ENCODE data around the gene UBXN7.
"Not testable (repeated sequence)": the region's sequence is repeated elsewhere in the genome, so short reads cannot be mapped to it uniquely, and the experiment has no call there.

UBXN7 gene

GRCh38 chr3:196343917-196344316 lies 88.3 kb downstream of the UBXN7 start:
- H3K4me3 ChIP-seq (ENCODE audit: low read length); H3K27ac ChIP-seq (ENCODE audit: low read depth, low read length); H3K27me3 ChIP-seq (ENCODE audit: control insufficient read depth, insufficient read depth, low read length); H3K9ac ChIP-seq (ENCODE audit: low read length); H3K4me1 ChIP-seq (ENCODE audit: control insufficient read depth, insufficient read depth, low read length); H3K36me3 ChIP-seq (ENCODE audit: control insufficient read depth, insufficient read depth, low read length): not testable (repeated sequence)

GRCh38 chr3:196341137-196341536 lies 91.1 kb downstream of the UBXN7 start:
- no peak overlapping the region for H3K4me3 ChIP-seq (ENCODE audit: low read length)
- no peaks in the 10 kb centered on the region for H3K4me1 ChIP-seq (ENCODE audit: control insufficient read depth, insufficient read depth, low read length)
- no peaks in the 10 kb centered on the region for H3K27me3 ChIP-seq (ENCODE audit: control insufficient read depth, insufficient read depth, low read length)
- no peaks in the 10 kb centered on the region for H3K36me3 ChIP-seq (ENCODE audit: control insufficient read depth, insufficient read depth, low read length)
- H3K9ac ChIP-seq (ENCODE audit: low read length), result no peak overlapping the region
- H3K27ac ChIP-seq (ENCODE audit: low read depth, low read length), result no peak overlapping the region

GRCh38 chr3:196340466-196340865 lies 91.8 kb downstream of the UBXN7 start:
- Histone ChIP-seq H3K27me3 (ENCODE audit: control insufficient read depth, insufficient read depth, low read length) (no peaks in the 10 kb centered on the region), H3K36me3 (ENCODE audit: control insufficient read depth, insufficient read depth, low read length) (no peaks in the 10 kb centered on the region), H3K9ac (ENCODE audit: low read length) (no peak overlapping the region), H3K4me3 (ENCODE audit: low read length) (no peak overlapping the region), H3K4me1 (ENCODE audit: control insufficient read depth, insufficient read depth, low read length) (no peaks in the 10 kb centered on the region), H3K27ac (ENCODE audit: low read depth, low read length) (no peak overlapping the region)

DNA sequence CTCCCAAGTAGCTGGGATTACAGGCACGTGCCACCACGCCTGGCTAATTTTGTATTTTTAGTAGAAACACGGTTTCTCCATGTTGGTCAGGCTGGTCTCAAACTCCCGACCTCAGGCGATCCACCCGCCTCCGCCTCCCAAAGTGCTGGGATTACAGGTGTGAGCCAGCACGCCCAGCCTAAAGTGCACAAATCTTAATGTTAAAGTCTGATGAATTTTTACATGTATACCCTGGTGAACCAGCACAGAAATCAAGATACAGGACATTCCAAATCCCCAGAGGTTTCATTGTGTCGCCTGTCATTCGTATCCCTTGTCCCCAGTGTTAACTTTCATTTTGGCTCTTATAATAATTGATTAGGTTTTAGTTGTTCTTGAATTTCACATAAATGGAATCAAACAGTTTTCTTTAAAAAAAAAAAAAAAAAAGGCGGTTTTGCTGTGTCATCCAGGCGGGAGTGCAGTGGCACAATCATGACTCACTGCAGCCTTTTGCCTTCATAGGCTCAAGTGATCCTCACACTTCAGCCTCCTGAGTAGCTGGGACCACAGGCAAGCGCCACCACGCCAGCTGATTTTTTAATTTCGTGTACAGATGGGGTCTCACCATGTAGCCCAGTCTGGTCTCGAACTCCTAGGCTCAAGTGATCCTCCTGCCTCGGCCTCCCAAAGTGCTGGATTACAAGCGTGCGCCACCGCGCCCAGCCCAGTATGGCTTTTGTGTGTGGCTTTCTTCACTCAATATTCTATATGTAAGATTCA lies 92.6 kb downstream of the UBXN7 start:
- Histone ChIP-seq H3K4me1 (ENCODE audit: control insufficient read depth, insufficient read depth, low read length) (no peaks in the 10 kb centered on the region), H3K27ac (ENCODE audit: low read depth, low read length) (no peak overlapping the region), H3K36me3 (ENCODE audit: control insufficient read depth, insufficient read depth, low read length) (no peaks in the 10 kb centered on the region), H3K4me3 (ENCODE audit: low read length) (no peak overlapping the region), H3K9ac (ENCODE audit: low read length) (no peak overlapping the region), H3K27me3 (ENCODE audit: control insufficient read depth, insufficient read depth, low read length) (no peaks in the 10 kb centered on the region)

DNA sequence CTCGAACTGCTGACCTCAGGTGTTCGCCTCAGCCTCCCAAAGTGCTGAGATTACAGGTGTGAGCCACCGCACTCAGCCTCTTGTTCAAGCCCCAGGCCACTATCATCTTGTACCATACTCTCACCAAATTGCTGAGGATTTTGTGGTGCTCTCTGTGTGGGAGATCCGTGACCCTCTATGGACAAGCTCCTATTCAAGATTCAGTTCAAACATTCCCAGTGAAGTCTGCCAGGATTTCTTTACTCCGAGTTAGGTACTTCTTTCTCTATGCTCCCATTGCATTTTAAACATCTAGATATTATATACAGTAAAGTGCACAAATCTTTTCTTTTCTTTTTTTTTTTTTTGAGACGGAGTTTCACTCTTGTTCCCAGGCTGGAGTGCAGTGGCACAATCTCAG lies 93.2 kb downstream of the UBXN7 start:
- H3K36me3 ChIP-seq (ENCODE audit: control insufficient read depth, insufficient read depth, low read length), result no peaks in the 10 kb centered on the region
- no peak overlapping the region for H3K9ac ChIP-seq (ENCODE audit: low read length)
- no peaks in the 10 kb centered on the region for H3K27me3 ChIP-seq (ENCODE audit: control insufficient read depth, insufficient read depth, low read length)
- H3K27ac ChIP-seq (ENCODE audit: low read depth, low read length), result no peak overlapping the region
- H3K4me3 ChIP-seq (ENCODE audit: low read length), result no peak overlapping the region
- H3K4me1 ChIP-seq (ENCODE audit: control insufficient read depth, insufficient read depth, low read length), result no peaks in the 10 kb centered on the region

- Histone ChIP-seq H3K9ac (ENCODE audit: low read length) (no peak overlapping the region), H3K27me3 (ENCODE audit: control insufficient read depth, insufficient read depth, low read length) (no peaks in the 10 kb centered on the region), H3K36me3 (ENCODE audit: control insufficient read depth, insufficient read depth, low read length) (no peaks in the 10 kb centered on the region), H3K27ac (ENCODE audit: low read depth, low read length) (no peak overlapping the region), H3K4me3 (ENCODE audit: low read length) (no peak overlapping the region), H3K4me1 (ENCODE audit: control insufficient read depth, insufficient read depth, low read length) (no peaks in the 10 kb centered on the region)
Observed at GRCh38 chr3:196336319-196337145, 95.7 kb downstream of the UBXN7 start.

- no peaks in the 10 kb centered on the region for H3K4me1 ChIP-seq (ENCODE audit: control insufficient read depth, insufficient read depth, low read length)
- H3K27me3 ChIP-seq (ENCODE audit: control insufficient read depth, insufficient read depth, low read length), result no peaks in the 10 kb centered on the region
- H3K4me3 ChIP-seq (ENCODE audit: low read length), result no peak overlapping the region
- H3K27ac ChIP-seq (ENCODE audit: low read depth, low read length), result no peak overlapping the region
- H3K36me3 ChIP-seq (ENCODE audit: control insufficient read depth, insufficient read depth, low read length), result no peaks in the 10 kb centered on the region
- H3K9ac ChIP-seq (ENCODE audit: low read length), result no peak overlapping the region
Observed at GRCh38 chr3:196335503-196335948, 96.7 kb downstream of the UBXN7 start.

DNA sequence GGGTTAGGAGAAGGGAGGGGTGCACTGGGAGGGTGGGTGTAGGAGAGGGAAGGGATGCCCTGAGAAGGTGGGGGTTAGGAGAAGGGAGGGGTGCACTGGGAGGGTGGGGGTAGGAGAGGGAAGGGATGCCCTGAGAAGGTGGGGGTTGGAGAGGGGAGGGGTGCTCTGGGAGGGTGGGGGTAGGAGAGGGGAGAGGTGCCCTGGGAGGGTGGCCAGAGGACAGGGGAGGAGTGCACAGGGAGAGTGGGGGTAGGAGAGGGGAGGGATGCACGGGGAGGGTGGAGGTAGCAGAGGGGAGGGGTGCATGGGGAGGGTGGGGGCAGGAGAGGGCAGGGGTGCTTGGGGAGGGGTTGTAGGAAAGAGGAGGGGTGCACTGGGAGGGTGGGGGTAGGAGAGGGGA lies 97.2 kb downstream of the UBXN7 start:
- H3K9ac ChIP-seq (ENCODE audit: low read length), result no peak overlapping the region
- H3K36me3 ChIP-seq (ENCODE audit: control insufficient read depth, insufficient read depth, low read length), result no peaks in the 10 kb centered on the region
- no peak overlapping the region for H3K27ac ChIP-seq (ENCODE audit: low read depth, low read length)
- no peak overlapping the region for H3K4me3 ChIP-seq (ENCODE audit: low read length)
- H3K4me1 ChIP-seq (ENCODE audit: control insufficient read depth, insufficient read depth, low read length), result no peaks in the 10 kb centered on the region
- no peaks in the 10 kb centered on the region for H3K27me3 ChIP-seq (ENCODE audit: control insufficient read depth, insufficient read depth, low read length)

GRCh38 chr3:196332168-196332567 lies 100.1 kb downstream of the UBXN7 start:
- Histone ChIP-seq H3K4me1 (ENCODE audit: control insufficient read depth, insufficient read depth, low read length) (no peaks in the 10 kb centered on the region), H3K36me3 (ENCODE audit: control insufficient read depth, insufficient read depth, low read length) (no peaks in the 10 kb centered on the region), H3K4me3 (ENCODE audit: low read length) (no peak overlapping the region), H3K27ac (ENCODE audit: low read depth, low read length) (no peak overlapping the region), H3K27me3 (ENCODE audit: control insufficient read depth, insufficient read depth, low read length) (no peaks in the 10 kb centered on the region), H3K9ac (ENCODE audit: low read length) (no peak overlapping the region)

GRCh38 chr3:196327405-196327804 lies 104.8 kb downstream of the UBXN7 start:
- no peaks in the 10 kb centered on the region for H3K27me3 ChIP-seq (ENCODE audit: control insufficient read depth, insufficient read depth, low read length)
- H3K27ac ChIP-seq (ENCODE audit: low read depth, low read length), result no peak overlapping the region
- H3K36me3 ChIP-seq (ENCODE audit: control insufficient read depth, insufficient read depth, low read length), result no peaks in the 10 kb centered on the region
- H3K9ac ChIP-seq (ENCODE audit: low read length), result no peak overlapping the region
- no peak overlapping the region for H3K4me3 ChIP-seq (ENCODE audit: low read length)
- H3K4me1 ChIP-seq (ENCODE audit: control insufficient read depth, insufficient read depth, low read length), result no peaks in the 10 kb centered on the region

DNA sequence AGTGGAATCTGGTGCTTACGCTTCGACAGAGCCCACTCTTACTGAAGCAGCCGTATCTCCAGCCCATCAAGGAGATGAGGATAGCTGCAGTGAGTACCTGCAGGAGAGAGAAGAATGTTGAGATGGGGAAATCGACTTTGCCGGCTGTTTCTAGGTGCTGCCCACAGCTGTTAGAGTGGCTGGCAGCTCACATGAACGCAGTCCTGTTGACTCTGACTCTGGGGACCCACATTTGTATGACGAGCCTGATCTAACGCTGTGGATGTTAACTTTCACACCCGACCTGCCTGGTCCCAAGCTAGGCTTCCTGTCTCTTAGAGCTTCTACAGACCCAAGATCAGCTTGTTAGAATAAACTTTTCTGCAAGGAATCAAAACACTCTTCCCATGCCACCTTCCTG lies 105.3 kb downstream of the UBXN7 start:
- H3K36me3 ChIP-seq (ENCODE audit: control insufficient read depth, insufficient read depth, low read length), result no peaks in the 10 kb centered on the region
- no peak overlapping the region for H3K27ac ChIP-seq (ENCODE audit: low read depth, low read length)
- no peaks in the 10 kb centered on the region for H3K27me3 ChIP-seq (ENCODE audit: control insufficient read depth, insufficient read depth, low read length)
- no peaks in the 10 kb centered on the region for H3K4me1 ChIP-seq (ENCODE audit: control insufficient read depth, insufficient read depth, low read length)
- H3K9ac ChIP-seq (ENCODE audit: low read length), result no peak overlapping the region
- H3K4me3 ChIP-seq (ENCODE audit: low read length), result no peak overlapping the region

DNA sequence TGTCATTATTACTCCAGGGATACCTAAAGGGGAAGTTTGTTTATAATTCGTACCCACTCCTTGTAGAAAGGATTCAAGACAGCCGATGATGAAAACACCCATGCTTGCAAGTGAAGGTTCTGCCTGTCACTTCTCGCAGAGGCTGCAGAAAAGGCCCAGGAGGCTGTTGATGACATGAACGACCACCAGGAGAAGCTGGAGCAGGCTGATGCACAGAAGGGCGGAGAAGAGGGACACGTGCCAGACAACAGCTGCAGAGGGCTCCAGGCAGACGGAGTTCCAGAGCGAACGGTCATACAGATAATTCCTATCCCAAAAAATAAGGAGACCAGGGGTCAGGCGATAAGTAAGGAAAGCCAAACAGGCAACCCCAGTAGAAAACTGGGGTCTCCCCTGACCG lies 108.5 kb downstream of the UBXN7 start:
- H3K27ac ChIP-seq (ENCODE audit: low read depth, low read length), result no peak overlapping the region
- H3K36me3 ChIP-seq (ENCODE audit: control insufficient read depth, insufficient read depth, low read length), result no peaks in the 10 kb centered on the region
- H3K9ac ChIP-seq (ENCODE audit: low read length), result no peak overlapping the region
- no peaks in the 10 kb centered on the region for H3K27me3 ChIP-seq (ENCODE audit: control insufficient read depth, insufficient read depth, low read length)
- no peak overlapping the region for H3K4me3 ChIP-seq (ENCODE audit: low read length)
- H3K4me1 ChIP-seq (ENCODE audit: control insufficient read depth, insufficient read depth, low read length), result no peaks in the 10 kb centered on the region

- no peak overlapping the region for H3K4me3 ChIP-seq (ENCODE audit: low read length)
- H3K4me1 ChIP-seq (ENCODE audit: control insufficient read depth, insufficient read depth, low read length), result no peaks in the 10 kb centered on the region
- H3K9ac ChIP-seq (ENCODE audit: low read length), result no peak overlapping the region
- no peaks in the 10 kb centered on the region for H3K36me3 ChIP-seq (ENCODE audit: control insufficient read depth, insufficient read depth, low read length)
- no peaks in the 10 kb centered on the region for H3K27me3 ChIP-seq (ENCODE audit: control insufficient read depth, insufficient read depth, low read length)
- no peak overlapping the region for H3K27ac ChIP-seq (ENCODE audit: low read depth, low read length)
Observed at GRCh38 chr3:196323016-196323415, 109.2 kb downstream of the UBXN7 start.
